NCI-H1417 (cell line): ENCODE measurements around the gene NRXN3.

Experiments
- DNase-seq, 3 experiments: peaks; one replicate each; lab custom pipeline; 2025; lab: John Stamatoyannopoulos, UW

NRXN3 gene

GRCh38 chr14:79608446-79608845 is 1438.3 kb downstream of the NRXN3 start:
- no peak for DNase-seq

- no peak for DNase-seq
Observed at GRCh38 chr14:79613625-79614024, 1443.5 kb downstream of the NRXN3 start.

GRCh38 chr14:79614448-79614847 is 1444.3 kb downstream of the NRXN3 start:
- DNase-seq = no peak

- no peak for DNase-seq
Observed at GRCh38 chr14:79627058-79627457, 1456.9 kb downstream of the NRXN3 start.

- DNase-seq = no peak
Observed at GRCh38 chr14:79629411-79630287, 1459.5 kb downstream of the NRXN3 start.

- DNase-seq = no peak
Observed at GRCh38 chr14:79630288-79630960, 1460.3 kb downstream of the NRXN3 start.

- DNase-seq = no peak
Observed at GRCh38 chr14:79631276-79631675, 1461.1 kb downstream of the NRXN3 start.

- DNase-seq = no peak
Observed at GRCh38 chr14:79638672-79639266, 1468.6 kb downstream of the NRXN3 start.

GRCh38 chr14:79639613-79640012 is 1469.4 kb downstream of the NRXN3 start:
- no peak for DNase-seq

GRCh38 chr14:79641371-79641770 is 1471.2 kb downstream of the NRXN3 start:
- DNase-seq = no peak

GRCh38 chr14:79643132-79643531 is 1473.0 kb downstream of the NRXN3 start:
- DNase-seq = no peak

GRCh38 chr14:79645753-79646362 is 1475.7 kb downstream of the NRXN3 start:
- no peak for DNase-seq

GRCh38 chr14:79649856-79650255 is 1479.7 kb downstream of the NRXN3 start:
- DNase-seq = no peak

- DNase-seq = no peak
Observed at GRCh38 chr14:79652513-79653307, 1482.5 kb downstream of the NRXN3 start.

- DNase-seq = no peak
Observed at GRCh38 chr14:79656056-79656455, 1485.9 kb downstream of the NRXN3 start.

- DNase-seq = no peak
Observed at GRCh38 chr14:79656496-79656895, 1486.3 kb downstream of the NRXN3 start.

GRCh38 chr14:79658221-79658620 is 1488.0 kb downstream of the NRXN3 start:
- DNase-seq = peak in 2 of 3 experiments; percentile 22 to 39

GRCh38 chr14:79658769-79659168 is 1488.6 kb downstream of the NRXN3 start:
- DNase-seq = peak in 1 of 3 experiments; percentile 16

- DNase-seq = peak in 1 of 3 experiments; percentile 77
Observed at GRCh38 chr14:79660053-79660939, 1490.1 kb downstream of the NRXN3 start.

GRCh38 chr14:79661752-79662151 is 1491.6 kb downstream of the NRXN3 start:
- DNase-seq = no peak

GRCh38 chr14:79663453-79663852 is 1493.3 kb downstream of the NRXN3 start:
- no peak for DNase-seq
